Caco-2 (cell line): ENCODE data around the gene DLG2. TPM values are rescaled to one million over a fixed set of nuclear protein-coding genes. Genes with fewer than 3 reads are reported as not detected.

Source experiments
- BruUV-seq: library from RNA; stranded (reverse); fragments of 400-500 nt; replicated peaks from 2 replicates; lab custom pipeline; 2021; lab: Mats Ljungman, UMichigan
- CTCF ChIA-PET: fragments of 300-600 bp; sonication (Branson Sonifier 250); formaldehyde crosslinking; loops from one replicate; lab custom pipeline; 2022; ENCODE audit warnings: antibody characterized with exemption; lab: Charles Lee
- POLR2A ChIA-PET: fragments of 300-600 bp; sonication (Branson Sonifier 250); formaldehyde crosslinking; loops from one replicate; lab custom pipeline; 2022; ENCODE audit warnings: antibody characterized with exemption; lab: Charles Lee
- DNase-seq, 2 experiments: peaks; one replicate each; pipeline versions ENCODE4 v3.0.0 to v3.0.0-alpha.2; 2020 to 2022
- H3K27me3 ChIP-seq: replicated peaks from 2 replicates; pipeline ENCODE4 v1.6.0; 2011; ENCODE audit warnings: low read length; ENCODE audit not compliant: control insufficient read depth, insufficient read depth
- H3K36me3 ChIP-seq: 2 replicates; pipeline ENCODE4 v1.5.1; 2011; ENCODE audit warnings: low read length; ENCODE audit not compliant: control insufficient read depth, insufficient read depth
- H3K4me1 ChIP-seq: fragments of 250-450 bp; sonication (Bioruptor Pico); 2 replicates; pipeline ENCODE4 v1.5.1; 2020; ENCODE audit warnings: mild to moderate bottlenecking
- H3K4me3 ChIP-seq: 2 replicates; pipeline ENCODE4 v1.5.1; 2011; ENCODE audit warnings: low read depth, mild to moderate bottlenecking, control low read depth, low read length
- H3K9me3 ChIP-seq: fragments of 250-450 bp; sonication (Bioruptor Pico); 2 replicates; pipeline ENCODE4 v1.5.1; 2020; ENCODE audit warnings: mild to moderate bottlenecking, moderate library complexity
- H3K27ac Mint-ChIP-seq: one replicate; pipeline ENCODE4 v1.8.0; 2022; ENCODE audit warnings: mixed read lengths; ENCODE audit not compliant: unreplicated experiment
- H3K27me3 Mint-ChIP-seq: one replicate; pipeline ENCODE4 v1.8.0; 2022; ENCODE audit warnings: mixed read lengths; ENCODE audit not compliant: insufficient read depth, unreplicated experiment
- H3K36me3 Mint-ChIP-seq: one replicate; pipeline ENCODE4 v1.8.0; 2022; ENCODE audit warnings: mild to moderate bottlenecking, mixed read lengths; ENCODE audit not compliant: insufficient read depth, unreplicated experiment
- H3K4me1 Mint-ChIP-seq: one replicate; pipeline ENCODE4 v1.8.0; 2022; ENCODE audit warnings: low read depth, mixed read lengths; ENCODE audit not compliant: unreplicated experiment
- H3K4me3 Mint-ChIP-seq: one replicate; pipeline ENCODE4 v1.8.0; 2022; ENCODE audit warnings: mild to moderate bottlenecking, moderate library complexity, mixed read lengths; ENCODE audit not compliant: unreplicated experiment
- H3K9me3 Mint-ChIP-seq: one replicate; pipeline ENCODE4 v1.8.0; 2022; ENCODE audit warnings: mixed read lengths; ENCODE audit not compliant: unreplicated experiment
- intact Hi-C: fragments of 100-400 bp; cut with micrococcal nuclease; formaldehyde crosslinking; loops from one replicate; pipeline ENCODE4 v1.10.0; 2022; ENCODE audit not compliant: unreplicated experiment
- total RNA-seq: library from RNA; stranded (reverse); gene quantifications from 2 replicates; pipeline ENCODE4 v1.2.3, GENCODE V29; 2022
- TF ChIP-seq, protein P1 (sequence below), 2 experiments: fragments of 200-600 bp in 1 of 2; IDR thresholded peaks; 1 replicate in 1 of 2; 2 replicates in 1 of 2; pipeline versions ENCODE4 v1.5.1 to v1.8.0; 2011 to 2022; ENCODE audit warnings: antibody characterized with exemption in 1 of 2, control low read depth in 1 of 2, inconsistent platforms in 1 of 2, low read depth in 1 of 2, low read length in 1 of 2, mild to moderate bottlenecking in 1 of 2, moderate library complexity in 1 of 2; ENCODE audit not compliant: insufficient read depth in 1 of 2, severe bottlenecking in 1 of 2, unreplicated experiment in 1 of 2

Gene DLG2
- total RNA-seq, 1 experiment from 2014 or later: 21.6 TPM

DNA sequence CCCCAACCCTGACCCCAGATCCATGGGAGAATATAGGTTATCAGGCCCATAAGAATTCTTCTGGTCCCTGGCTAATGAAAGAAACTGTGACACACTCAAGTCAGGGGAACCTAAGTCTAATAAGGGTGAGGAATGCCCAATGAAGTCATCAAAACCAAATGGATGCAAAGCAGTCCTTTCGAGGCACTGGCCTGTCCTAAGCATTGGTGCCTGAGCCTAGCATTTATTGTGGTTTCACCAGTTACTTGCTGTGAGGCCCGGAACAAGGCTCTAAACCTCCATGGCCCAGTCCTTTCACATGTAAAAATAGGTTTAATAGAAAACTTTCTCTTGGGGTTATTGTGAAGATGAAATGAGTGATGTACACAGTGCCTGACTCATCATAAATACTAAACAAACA is 712.6 kb downstream of the DLG2 start:
- Mint-ChIP-seq H3K27ac (no peak overlapping the region), H3K4me1 (no peaks in the 10 kb centered on the region), H3K27me3 (no peaks in the 10 kb centered on the region), H3K36me3 (no peaks in the 10 kb centered on the region), H3K9me3 (no peaks in the 10 kb centered on the region), H3K4me3 (no peak overlapping the region)
- ChIA-PET POLR2A (no interaction called here), CTCF (no interaction called here)
- intact Hi-C loops: no loop called here
- no peak for DNase-seq
- H3K4me3 ChIP-seq: no peak overlapping the region
- BruUV-seq: no TSS peak
- no peaks in the 10 kb centered on the region for H3K4me1 ChIP-seq
- no peaks in the 10 kb centered on the region for H3K27me3 ChIP-seq
- H3K9me3 ChIP-seq: no peaks in the 10 kb centered on the region
- H3K36me3 ChIP-seq: no peaks in the 10 kb centered on the region
- TF ChIP-seq, protein P1, sequence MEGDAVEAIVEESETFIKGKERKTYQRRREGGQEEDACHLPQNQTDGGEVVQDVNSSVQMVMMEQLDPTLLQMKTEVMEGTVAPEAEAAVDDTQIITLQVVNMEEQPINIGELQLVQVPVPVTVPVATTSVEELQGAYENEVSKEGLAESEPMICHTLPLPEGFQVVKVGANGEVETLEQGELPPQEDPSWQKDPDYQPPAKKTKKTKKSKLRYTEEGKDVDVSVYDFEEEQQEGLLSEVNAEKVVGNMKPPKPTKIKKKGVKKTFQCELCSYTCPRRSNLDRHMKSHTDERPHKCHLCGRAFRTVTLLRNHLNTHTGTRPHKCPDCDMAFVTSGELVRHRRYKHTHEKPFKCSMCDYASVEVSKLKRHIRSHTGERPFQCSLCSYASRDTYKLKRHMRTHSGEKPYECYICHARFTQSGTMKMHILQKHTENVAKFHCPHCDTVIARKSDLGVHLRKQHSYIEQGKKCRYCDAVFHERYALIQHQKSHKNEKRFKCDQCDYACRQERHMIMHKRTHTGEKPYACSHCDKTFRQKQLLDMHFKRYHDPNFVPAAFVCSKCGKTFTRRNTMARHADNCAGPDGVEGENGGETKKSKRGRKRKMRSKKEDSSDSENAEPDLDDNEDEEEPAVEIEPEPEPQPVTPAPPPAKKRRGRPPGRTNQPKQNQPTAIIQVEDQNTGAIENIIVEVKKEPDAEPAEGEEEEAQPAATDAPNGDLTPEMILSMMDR (IDR thresholded peaks at IDR 0.05; ENCODE audit: insufficient read depth in 1 of 2, low read depth in 1 of 2, low read length in 1 of 2, severe bottlenecking in 1 of 2, unreplicated experiment in 1 of 2): no peak

DNA sequence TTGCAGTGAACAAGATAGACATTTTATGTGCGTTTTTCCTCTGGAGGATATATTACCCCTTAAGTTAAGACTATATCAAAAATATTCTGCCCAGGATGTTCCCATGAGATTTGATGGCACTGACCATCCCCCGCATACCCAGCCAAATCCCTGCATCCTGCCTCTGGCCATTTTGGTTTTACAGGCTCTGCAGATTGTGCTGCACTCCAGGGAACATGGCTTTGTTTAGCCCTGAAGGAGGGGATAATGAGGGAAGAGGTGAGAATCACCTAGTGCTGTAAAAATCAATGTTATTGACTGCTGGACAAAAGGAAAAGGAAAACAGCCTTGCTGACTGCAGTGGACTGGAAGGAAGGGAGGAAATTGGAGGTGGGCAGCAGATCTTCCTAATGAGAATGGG is 717.4 kb downstream of the DLG2 start:
- ChIA-PET POLR2A (no interaction called here), CTCF (no interaction called here)
- Mint-ChIP-seq H3K36me3 (no peaks in the 10 kb centered on the region), H3K4me3 (no peak overlapping the region), H3K9me3 (no peaks in the 10 kb centered on the region), H3K4me1 (no peaks in the 10 kb centered on the region), H3K27me3 (no peaks in the 10 kb centered on the region), H3K27ac (no peak overlapping the region)
- DNase-seq: no peak
- Histone ChIP-seq H3K9me3 (no peaks in the 10 kb centered on the region), H3K4me1 (no peaks in the 10 kb centered on the region), H3K27me3 (no peaks in the 10 kb centered on the region), H3K4me3 (no peak overlapping the region), H3K36me3 (no peaks in the 10 kb centered on the region)
- no TSS peak for BruUV-seq
- intact Hi-C loops: no loop called here
- TF ChIP-seq, protein P1 (IDR thresholded peaks at IDR 0.05; ENCODE audit: insufficient read depth in 1 of 2, low read depth in 1 of 2, low read length in 1 of 2, severe bottlenecking in 1 of 2, unreplicated experiment in 1 of 2): no peak

DNA sequence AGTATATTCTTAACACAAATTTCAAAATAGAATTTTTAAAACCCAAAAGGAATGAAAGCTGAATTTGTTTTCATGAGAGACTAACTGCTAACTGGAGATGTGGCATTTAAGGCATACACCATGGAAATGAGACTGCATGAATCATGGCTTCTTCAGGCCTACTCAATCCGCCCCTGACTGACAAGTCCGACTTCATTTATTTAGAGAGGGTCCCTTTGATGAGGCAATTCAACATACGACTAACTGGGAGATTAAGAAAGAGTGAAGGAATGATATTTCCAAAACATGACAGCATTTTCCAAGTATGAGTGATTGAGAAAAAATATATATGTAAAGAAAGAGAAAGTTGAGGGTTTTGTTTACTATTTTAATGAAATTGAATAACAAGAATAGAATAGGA is 720.1 kb downstream of the DLG2 start:
- DNase-seq: no peak
- Histone ChIP-seq H3K9me3 (no peaks in the 10 kb centered on the region), H3K36me3 (no peaks in the 10 kb centered on the region), H3K27me3 (no peaks in the 10 kb centered on the region), H3K4me1 (no peaks in the 10 kb centered on the region), H3K4me3 (no peak overlapping the region)
- intact Hi-C loops: no loop called here
- TF ChIP-seq, protein P1 (IDR thresholded peaks at IDR 0.05; ENCODE audit: insufficient read depth in 1 of 2, low read depth in 1 of 2, low read length in 1 of 2, severe bottlenecking in 1 of 2, unreplicated experiment in 1 of 2): no peak
- H3K4me1 Mint-ChIP-seq: no peaks in the 10 kb centered on the region
- no peaks in the 10 kb centered on the region for H3K9me3 Mint-ChIP-seq
- no peak overlapping the region for H3K4me3 Mint-ChIP-seq
- H3K27ac Mint-ChIP-seq: no peak overlapping the region
- H3K36me3 Mint-ChIP-seq: no peaks in the 10 kb centered on the region
- BruUV-seq: no TSS peak
- CTCF ChIA-PET: no interaction called here
- POLR2A ChIA-PET: no interaction called here
- H3K27me3 Mint-ChIP-seq: no peaks in the 10 kb centered on the region
